Activated T-helper 17 cell treated with anti-CD3 and anti-CD28 coated beads, Interleukin-2, amount 50 U/mL, for 72 hours (primary cell): ENCODE results near the gene KPNA3. TPM values are rescaled to one million over a fixed set of nuclear protein-coding genes. Genes with fewer than 3 reads are reported as not detected.
"Not testable (repeated sequence)": the region's sequence is repeated elsewhere in the genome, so short reads cannot be mapped to it uniquely, and the experiment has no call there.

ENCODE experiments used
- ATAC-seq: fragments of 150-1000 bp; cut with Tn5 transposase; replicated peaks from 2 replicates; pipeline ENCODE4 v1.10.0; 2021; ENCODE audit warnings: mild to moderate bottlenecking, moderate library complexity
- H3K27ac Mint-ChIP-seq: one replicate; pipeline ENCODE4 v1.8.0; 2022; ENCODE audit warnings: mixed read lengths
- H3K27me3 Mint-ChIP-seq: one replicate; pipeline ENCODE4 v1.8.0; 2022; ENCODE audit warnings: mixed read lengths
- H3K36me3 Mint-ChIP-seq: one replicate; pipeline ENCODE4 v1.8.0; 2022; ENCODE audit warnings: low read depth, mild to moderate bottlenecking, mixed read lengths
- H3K4me1 Mint-ChIP-seq: one replicate; pipeline ENCODE4 v1.8.0; 2022; ENCODE audit warnings: mixed read lengths
- H3K4me3 Mint-ChIP-seq: one replicate; pipeline ENCODE4 v1.8.0; 2022; ENCODE audit warnings: mild to moderate bottlenecking, mixed read lengths
- H3K9me3 Mint-ChIP-seq: one replicate; pipeline ENCODE4 v1.8.0; 2022; ENCODE audit warnings: mixed read lengths
- total RNA-seq, 2 donors: library from RNA; stranded (reverse); gene quantifications; one replicate each; pipeline ENCODE4 v1.2.3, GENCODE V29; 2022

Gene KPNA3
- total RNA-seq, 2 donors from 2014 or later, result 20.3 to 49.5 TPM

- no peaks in the 10 kb centered on the region for H3K9me3 Mint-ChIP-seq
- peaks cover 29% of the 10 kb centered on the region for H3K4me1 Mint-ChIP-seq
- no peaks in the 10 kb centered on the region for H3K27me3 Mint-ChIP-seq
- ATAC-seq, result no peak
- no peak overlapping the region for H3K4me3 Mint-ChIP-seq
- H3K27ac Mint-ChIP-seq, result peak overlapping the region; percentile 2
- peaks cover 20% of the 10 kb centered on the region for H3K36me3 Mint-ChIP-seq
Measured at GRCh38 chr13:49786401-49787008, 6.0 kb downstream of the KPNA3 start.

- no peak overlapping the region for H3K27ac Mint-ChIP-seq
- ATAC-seq, result no peak
Measured at GRCh38 chr13:49784886-49785570, 7.5 kb downstream of the KPNA3 start.

GRCh38 chr13:49783865-49784264 is 8.6 kb downstream of the KPNA3 start:
- no peaks in the 10 kb centered on the region for H3K9me3 Mint-ChIP-seq

More at GRCh38 chr13:49784886-49785570, 7.5 kb downstream of the KPNA3 start:
- Mint-ChIP-seq H3K4me1 (peaks cover 24% of the 10 kb centered on the region), H3K27me3 (no peaks in the 10 kb centered on the region), H3K36me3 (peaks cover 15% of the 10 kb centered on the region), H3K4me3 (no peak overlapping the region), H3K9me3 (no peaks in the 10 kb centered on the region)

GRCh38 chr13:49782784-49783183 is 9.7 kb downstream of the KPNA3 start:
- Mint-ChIP-seq H3K4me1 (peaks cover 23% of the 10 kb centered on the region), H3K36me3 (no peaks in the 10 kb centered on the region), H3K27ac (no peak overlapping the region), H3K27me3 (no peaks in the 10 kb centered on the region), H3K9me3 (no peaks in the 10 kb centered on the region), H3K4me3 (no peak overlapping the region)
- no peak for ATAC-seq

More at GRCh38 chr13:49783865-49784264, 8.6 kb downstream of the KPNA3 start:
- peaks cover 26% of the 10 kb centered on the region for H3K4me1 Mint-ChIP-seq
- H3K27ac Mint-ChIP-seq, result no peak overlapping the region
- peaks cover 4% of the 10 kb centered on the region for H3K36me3 Mint-ChIP-seq
- no peaks in the 10 kb centered on the region for H3K27me3 Mint-ChIP-seq
- no peak overlapping the region for H3K4me3 Mint-ChIP-seq
- no peak for ATAC-seq

GRCh38 chr13:49781806-49782205 is 10.7 kb downstream of the KPNA3 start:
- Mint-ChIP-seq H3K9me3 (no peaks in the 10 kb centered on the region), H3K27me3 (no peaks in the 10 kb centered on the region), H3K36me3 (no peaks in the 10 kb centered on the region), H3K27ac (no peak overlapping the region), H3K4me1 (peaks cover 24% of the 10 kb centered on the region), H3K4me3 (no peak overlapping the region)
- no peak for ATAC-seq

GRCh38 chr13:49779721-49780120 is 12.8 kb downstream of the KPNA3 start:
- H3K4me3 Mint-ChIP-seq, result no peak overlapping the region
- H3K4me1 Mint-ChIP-seq, result peaks cover 20% of the 10 kb centered on the region
- no peaks in the 10 kb centered on the region for H3K36me3 Mint-ChIP-seq
- no peak overlapping the region for H3K27ac Mint-ChIP-seq
- H3K9me3 Mint-ChIP-seq, result no peaks in the 10 kb centered on the region
- no peak for ATAC-seq
- no peaks in the 10 kb centered on the region for H3K27me3 Mint-ChIP-seq

GRCh38 chr13:49777746-49778614 is 14.5 kb downstream of the KPNA3 start:
- no peaks in the 10 kb centered on the region for H3K27me3 Mint-ChIP-seq
- no peaks in the 10 kb centered on the region for H3K9me3 Mint-ChIP-seq
- peaks cover 20% of the 10 kb centered on the region for H3K4me1 Mint-ChIP-seq
- H3K27ac Mint-ChIP-seq, result no peak overlapping the region
- no peak overlapping the region for H3K4me3 Mint-ChIP-seq
- ATAC-seq, result no peak
- H3K36me3 Mint-ChIP-seq, result no peaks in the 10 kb centered on the region

- Mint-ChIP-seq H3K4me1 (peaks cover 22% of the 10 kb centered on the region), H3K36me3 (no peaks in the 10 kb centered on the region), H3K27me3 (no peaks in the 10 kb centered on the region), H3K27ac (no peak overlapping the region), H3K4me3 (no peak overlapping the region), H3K9me3 (no peaks in the 10 kb centered on the region)
- ATAC-seq, result no peak
Measured at GRCh38 chr13:49776871-49777270, 15.6 kb downstream of the KPNA3 start.

GRCh38 chr13:49774376-49775005 is 18.0 kb downstream of the KPNA3 start:
- no peaks in the 10 kb centered on the region for H3K9me3 Mint-ChIP-seq
- no peak overlapping the region for H3K27ac Mint-ChIP-seq
- no peak overlapping the region for H3K4me3 Mint-ChIP-seq
- ATAC-seq, result no peak
- no peaks in the 10 kb centered on the region for H3K27me3 Mint-ChIP-seq
- H3K4me1 Mint-ChIP-seq, result peaks cover 18% of the 10 kb centered on the region
- no peaks in the 10 kb centered on the region for H3K36me3 Mint-ChIP-seq

GRCh38 chr13:49772828-49773227 is 19.7 kb downstream of the KPNA3 start:
- Mint-ChIP-seq H3K4me1 (peaks cover 26% of the 10 kb centered on the region), H3K27ac (no peak overlapping the region), H3K36me3 (no peaks in the 10 kb centered on the region), H3K9me3 (no peaks in the 10 kb centered on the region), H3K27me3 (no peaks in the 10 kb centered on the region), H3K4me3 (no peak overlapping the region)
- ATAC-seq, result no peak

- H3K9me3 Mint-ChIP-seq, H3K27me3 Mint-ChIP-seq, H3K4me3 Mint-ChIP-seq, H3K27ac Mint-ChIP-seq, ATAC-seq: not testable (repeated sequence)
- Mint-ChIP-seq H3K4me1 (peaks cover 10% of the 10 kb centered on the region), H3K36me3 (peaks cover 20% of the 10 kb centered on the region)
Measured at GRCh38 chr13:49761811-49762210, 30.7 kb downstream of the KPNA3 start.

GRCh38 chr13:49760558-49760957 is 31.9 kb downstream of the KPNA3 start:
- Mint-ChIP-seq H3K4me3 (peak overlapping the region; percentile 17), H3K27ac (peak overlapping the region; percentile 42), H3K27me3 (no peaks in the 10 kb centered on the region), H3K4me1 (peaks cover 10% of the 10 kb centered on the region), H3K36me3 (peaks cover 20% of the 10 kb centered on the region), H3K9me3 (no peaks in the 10 kb centered on the region)
- no peak for ATAC-seq

GRCh38 chr13:49759503-49759902 is 33.0 kb downstream of the KPNA3 start:
- Mint-ChIP-seq H3K27me3 (no peaks in the 10 kb centered on the region), H3K36me3 (peaks cover 19% of the 10 kb centered on the region), H3K9me3 (no peaks in the 10 kb centered on the region), H3K27ac (peak overlapping the region; percentile 42), H3K4me3 (peak overlapping the region; percentile 17), H3K4me1 (peaks cover 10% of the 10 kb centered on the region)
- ATAC-seq, result no peak

GRCh38 chr13:49756263-49756662 is 36.2 kb downstream of the KPNA3 start:
- no peak overlapping the region for H3K27ac Mint-ChIP-seq
- no peak for ATAC-seq
- peaks cover 16% of the 10 kb centered on the region for H3K4me1 Mint-ChIP-seq
- peaks cover 6% of the 10 kb centered on the region for H3K36me3 Mint-ChIP-seq
- no peaks in the 10 kb centered on the region for H3K27me3 Mint-ChIP-seq
- no peak overlapping the region for H3K4me3 Mint-ChIP-seq
- H3K9me3 Mint-ChIP-seq, result no peaks in the 10 kb centered on the region
